GM15510 (cell line): Measurements from ENCODE around the gene TSHB.

Experiments used
- POLR2A ChIP-seq: IDR thresholded peaks from 3 replicates; pipeline ENCODE4 v1.6.1; 2011; ENCODE audit warnings: borderline replicate concordance; ENCODE audit not compliant: insufficient read length; ENCODE audit errors: extremely low read depth

TSHB gene

GRCh38 chr1:115073298-115074087 lies 43.9 kb downstream of the TSHB start:
- TF ChIP-seq POLR2A, result no peak

GRCh38 chr1:115074839-115075534 lies 45.4 kb downstream of the TSHB start:
- TF ChIP-seq POLR2A, result no peak

DNA sequence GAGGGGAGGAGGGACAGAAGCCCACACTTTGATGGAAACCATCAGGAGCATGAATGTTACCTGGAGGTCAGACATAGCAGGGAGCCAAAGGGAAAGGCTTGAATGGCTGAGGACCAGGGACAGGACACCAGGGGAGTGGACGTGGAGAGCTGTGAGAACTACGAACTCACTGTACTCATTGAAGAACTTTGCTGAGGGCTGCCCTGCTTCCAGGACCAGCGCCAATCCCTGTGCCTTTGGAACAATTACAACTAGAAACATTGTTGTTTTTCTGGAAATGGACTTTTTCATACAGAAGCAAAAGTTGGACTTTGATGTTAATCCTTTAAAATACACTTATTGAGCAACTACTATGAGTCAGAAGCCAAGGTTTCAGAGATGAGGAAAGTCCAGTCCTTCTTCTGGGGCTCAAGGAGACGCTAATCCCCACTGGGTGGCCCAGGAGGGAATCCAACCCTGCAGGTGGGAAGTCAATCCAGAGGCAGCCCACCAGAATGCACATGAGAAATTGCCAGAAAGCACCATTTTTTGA lies 46.8 kb downstream of the TSHB start:
- no peak for TF ChIP-seq POLR2A

DNA sequence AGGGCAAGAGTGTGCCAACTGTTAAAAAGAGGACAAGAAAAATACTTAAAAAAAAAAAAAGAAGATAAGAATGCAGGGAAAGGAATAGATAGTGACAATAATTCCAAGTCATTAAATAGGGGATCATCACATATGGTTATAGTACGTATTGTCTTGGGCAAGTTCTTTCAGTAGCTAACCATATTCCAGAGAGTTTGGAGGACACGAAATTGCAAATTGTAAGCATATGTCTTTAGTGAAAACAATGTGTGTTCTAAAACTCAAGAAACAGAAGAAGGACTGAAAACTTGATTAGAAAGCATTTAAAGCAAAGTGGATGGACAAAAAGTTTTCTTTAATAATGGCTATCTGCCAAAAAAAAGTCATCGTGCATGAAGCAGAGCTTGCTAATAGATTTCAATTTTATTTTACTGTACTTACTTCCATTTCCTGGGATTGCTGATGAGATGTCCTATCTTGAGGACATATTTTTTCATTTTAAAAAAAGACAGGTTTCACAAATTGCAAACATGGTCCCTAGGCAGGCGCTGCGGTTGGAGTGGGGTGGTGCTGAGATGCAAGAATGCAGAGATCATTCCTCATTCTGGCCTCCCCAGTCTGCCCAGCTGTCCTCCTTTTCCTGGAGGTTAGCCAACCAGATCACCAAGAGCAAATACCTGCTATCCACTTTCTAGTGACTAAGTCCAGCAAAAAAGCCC lies 47.8 kb downstream of the TSHB start:
- no peak for TF ChIP-seq POLR2A

- no peak for TF ChIP-seq POLR2A
These were observed 48.3 kb downstream of the TSHB start for GRCh38 chr1:115077984-115078330.

DNA sequence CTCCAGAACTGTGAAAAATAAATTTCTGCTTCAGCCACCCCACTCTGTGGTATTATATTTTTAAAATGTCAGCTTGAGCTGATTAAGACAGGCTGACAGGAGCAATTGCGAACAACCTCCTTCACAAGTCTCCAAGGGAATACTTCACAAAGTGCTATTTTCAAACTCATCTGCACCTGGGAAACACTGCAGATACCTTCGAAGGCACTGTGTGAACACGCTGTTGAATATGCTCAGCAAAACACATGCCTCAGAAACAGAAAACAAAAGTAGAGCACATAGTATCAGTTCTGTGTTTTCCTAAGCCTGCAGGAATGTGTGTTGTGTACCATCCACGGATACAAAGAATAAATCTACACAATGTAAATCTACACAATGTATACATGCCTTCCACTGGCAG lies 49.1 kb downstream of the TSHB start:
- no peak for TF ChIP-seq POLR2A

GRCh38 chr1:115082949-115083348 lies 53.3 kb downstream of the TSHB start:
- no peak for TF ChIP-seq POLR2A
